A549 (cell line): ENCODE data around the gene POLA1.

Experiments used
- EHMT2 ChIP-seq: fragments of 200-600 bp; sonication (generic); IDR thresholded peaks from 2 replicates; pipeline ENCODE4 v1.6.1; 2016; ENCODE audit warnings: antibody characterized with exemption, low read depth, mild to moderate bottlenecking, moderate library complexity
- NR3C1 ChIP-seq: fragments of >200 bp; sonication (Bioruptor Twin); formaldehyde crosslinking; IDR thresholded peaks from 3 replicates; pipeline ENCODE4 v1.6.1; 2017
- SMC3 ChIP-seq: fragments of >200 bp; sonication (Bioruptor Twin); formaldehyde crosslinking; IDR thresholded peaks from 3 replicates; pipeline ENCODE4 v1.6.1; 2018; ENCODE audit warnings: inconsistent platforms
- ZFP36 ChIP-seq: fragments of 450-650 bp; IDR thresholded peaks from 2 replicates; pipeline ENCODE4 v1.6.1; 2014; ENCODE audit warnings: borderline replicate concordance; ENCODE audit not compliant: partially characterized antibody
- TF ChIP-seq, protein P1 (sequence below): fragments of >200 bp; sonication (Bioruptor Twin); formaldehyde crosslinking; IDR thresholded peaks from 3 replicates; pipeline ENCODE4 v1.5.1; 2016

DNA sequence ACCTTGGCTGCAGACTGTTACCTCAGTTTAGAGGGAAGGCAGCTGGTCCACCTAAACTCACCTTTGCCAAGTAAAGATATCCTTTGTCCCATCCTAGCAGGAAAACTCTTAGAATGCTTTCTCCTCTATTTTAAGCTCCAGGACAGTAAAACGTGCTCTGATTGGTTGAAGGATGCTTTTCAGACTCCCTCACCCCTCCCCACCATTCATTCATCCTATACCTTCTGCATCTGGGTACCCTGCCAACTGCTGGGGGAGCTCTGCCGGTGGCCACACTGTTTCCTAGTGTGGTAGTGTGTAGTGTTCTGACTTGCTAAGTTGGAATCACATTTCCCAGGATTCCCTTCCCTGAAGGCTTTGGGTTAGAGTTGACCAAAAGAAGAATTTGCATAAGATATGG is 20.3 kb upstream of the POLA1 start:
- no peak for TF ChIP-seq SMC3
- TF ChIP-seq ZFP36: no peak
- TF ChIP-seq, protein P1, sequence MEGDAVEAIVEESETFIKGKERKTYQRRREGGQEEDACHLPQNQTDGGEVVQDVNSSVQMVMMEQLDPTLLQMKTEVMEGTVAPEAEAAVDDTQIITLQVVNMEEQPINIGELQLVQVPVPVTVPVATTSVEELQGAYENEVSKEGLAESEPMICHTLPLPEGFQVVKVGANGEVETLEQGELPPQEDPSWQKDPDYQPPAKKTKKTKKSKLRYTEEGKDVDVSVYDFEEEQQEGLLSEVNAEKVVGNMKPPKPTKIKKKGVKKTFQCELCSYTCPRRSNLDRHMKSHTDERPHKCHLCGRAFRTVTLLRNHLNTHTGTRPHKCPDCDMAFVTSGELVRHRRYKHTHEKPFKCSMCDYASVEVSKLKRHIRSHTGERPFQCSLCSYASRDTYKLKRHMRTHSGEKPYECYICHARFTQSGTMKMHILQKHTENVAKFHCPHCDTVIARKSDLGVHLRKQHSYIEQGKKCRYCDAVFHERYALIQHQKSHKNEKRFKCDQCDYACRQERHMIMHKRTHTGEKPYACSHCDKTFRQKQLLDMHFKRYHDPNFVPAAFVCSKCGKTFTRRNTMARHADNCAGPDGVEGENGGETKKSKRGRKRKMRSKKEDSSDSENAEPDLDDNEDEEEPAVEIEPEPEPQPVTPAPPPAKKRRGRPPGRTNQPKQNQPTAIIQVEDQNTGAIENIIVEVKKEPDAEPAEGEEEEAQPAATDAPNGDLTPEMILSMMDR: no peak
- TF ChIP-seq NR3C1: no peak
- no peak for TF ChIP-seq EHMT2
